Stimulated activated CD4-positive, alpha-beta T cell treated with anti-CD3 and anti-CD28 coated beads, Interleukin-1b, Interleukin-23, amount 100 ng/mL, for 4 hours (primary cell): ENCODE results near the gene SPATS2.
"Not testable (repeated sequence)": the region's sequence is repeated elsewhere in the genome, so short reads cannot be mapped to it uniquely, and the experiment has no call there.

Experiments used
- DNase-seq, 2 donors: peaks; one replicate each; pipeline ENCODE4 v3.0.0-alpha.2; 2020; ENCODE audit warnings: low read depth in 2 of 2

Gene SPATS2

GRCh38 chr12:49367381-49368239 lies at the start of gene SPATS2:
Gene SPATS2, plus strand, starts transcription at chr12:49367462. Its CDS starts 93,551 bp downstream, at chr12:49461013.
- peak in 1 of 2 donors; percentile 11 for DNase-seq

- not testable (repeated sequence) for DNase-seq
These were observed 46.7 kb upstream of the SPATS2 start for GRCh38 chr12:49320411-49321103.

GRCh38 chr12:49322367-49322707 lies 44.9 kb upstream of the SPATS2 start:
- no peak for DNase-seq

GRCh38 chr12:49322708-49323523 lies 44.3 kb upstream of the SPATS2 start, which contains the start of gene TROAP:
Gene TROAP, plus strand, starts transcription at chr12:49323255. Its CDS starts 354 bp downstream, at chr12:49323609.
- peak; percentile 89 to 94 for DNase-seq

GRCh38 chr12:49323524-49324097 lies 43.7 kb upstream of the SPATS2 start:
- DNase-seq, result no peak

- no peak for DNase-seq
These were observed 41.7 kb upstream of the SPATS2 start for GRCh38 chr12:49325606-49326005.

- no peak for DNase-seq
These were observed 39.9 kb upstream of the SPATS2 start for GRCh38 chr12:49327368-49327767.

- DNase-seq, result no peak
These were observed 39.4 kb upstream of the SPATS2 start for GRCh38 chr12:49327887-49328286.

GRCh38 chr12:49328816-49329215 lies 38.4 kb upstream of the SPATS2 start:
- DNase-seq, result no peak

- DNase-seq, result no peak
These were observed 37.1 kb upstream of the SPATS2 start for GRCh38 chr12:49330032-49330619.

- no peak for DNase-seq
These were observed 36.5 kb upstream of the SPATS2 start for GRCh38 chr12:49330631-49331379.

GRCh38 chr12:49331380-49332222 lies 35.7 kb upstream of the SPATS2 start:
- no peak for DNase-seq

- no peak for DNase-seq
These were observed 34.8 kb upstream of the SPATS2 start for GRCh38 chr12:49332441-49332861.

- DNase-seq, result no peak
These were observed 34.3 kb upstream of the SPATS2 start for GRCh38 chr12:49332891-49333371.

- DNase-seq, result not testable (repeated sequence)
These were observed 33.5 kb upstream of the SPATS2 start for GRCh38 chr12:49333778-49334177.

- no peak for DNase-seq
These were observed 33.0 kb upstream of the SPATS2 start for GRCh38 chr12:49334226-49334625.

GRCh38 chr12:49334681-49335080 lies 32.6 kb upstream of the SPATS2 start:
- no peak for DNase-seq

GRCh38 chr12:49335118-49335954 lies 31.9 kb upstream of the SPATS2 start:
- no peak for DNase-seq
